Colon (tissue), 2 donors: ENCODE measurements around the gene TCF7.

ENCODE experiments used
- FAIRE-seq: peaks from 2 replicates; lab custom pipeline; 2012; peaks lifted over from hg19 to GRCh38; lab: Jason Lieb, UNC
- donor health status: control.
- donor health status: control.

The TCF7 gene

GRCh38 chr5:134090522-134090921 is 24.0 kb upstream of the TCF7 start:
- no peak for FAIRE-seq

GRCh38 chr5:134091626-134092121 is 22.8 kb upstream of the TCF7 start:
- no peak for FAIRE-seq

- no peak for FAIRE-seq
Measured at GRCh38 chr5:134092875-134093274, 21.6 kb upstream of the TCF7 start.

GRCh38 chr5:134093351-134093750 is 21.1 kb upstream of the TCF7 start:
- no peak for FAIRE-seq

GRCh38 chr5:134095293-134095692 is 19.2 kb upstream of the TCF7 start:
- FAIRE-seq: no peak

- FAIRE-seq: no peak
Measured at GRCh38 chr5:134095887-134096589, 18.4 kb upstream of the TCF7 start.

GRCh38 chr5:134097211-134097749 is 17.2 kb upstream of the TCF7 start:
- FAIRE-seq: no peak

- no peak for FAIRE-seq
Measured at GRCh38 chr5:134098690-134099089, 15.8 kb upstream of the TCF7 start.

- FAIRE-seq: no peak
Measured at GRCh38 chr5:134099288-134099872, 15.1 kb upstream of the TCF7 start.

- no peak for FAIRE-seq
Measured at GRCh38 chr5:134099939-134100282, 14.6 kb upstream of the TCF7 start.

- no peak for FAIRE-seq
Measured at GRCh38 chr5:134100283-134101091, 14.0 kb upstream of the TCF7 start.

GRCh38 chr5:134101686-134102439 is 12.6 kb upstream of the TCF7 start:
- FAIRE-seq: no peak

GRCh38 chr5:134103397-134103796 is 11.1 kb upstream of the TCF7 start:
- no peak for FAIRE-seq

- no peak for FAIRE-seq
Measured at GRCh38 chr5:134103998-134104654, 10.4 kb upstream of the TCF7 start.

GRCh38 chr5:134106991-134107701 is 7.3 kb upstream of the TCF7 start:
- FAIRE-seq: no peak

- no peak for FAIRE-seq
Measured at GRCh38 chr5:134107779-134108178, 6.7 kb upstream of the TCF7 start.

- no peak for FAIRE-seq
Measured at GRCh38 chr5:134110382-134110781, 4.1 kb upstream of the TCF7 start.

- no peak for FAIRE-seq
Measured at GRCh38 chr5:134111741-134112647, 2.5 kb upstream of the TCF7 start.

GRCh38 chr5:134112726-134113362 is 1.6 kb upstream of the TCF7 start:
- FAIRE-seq: no peak
